ENCODE data around the gene NUDT17.

GRCh38 chr1:145868232-145868631 lies 22.8 kb downstream of the NUDT17 start:
- TF ChIP-seq EZH2 (IDR thresholded peaks at IDR 0.05; ENCODE audit: borderline replicate concordance, low read depth, low read length, severe bottlenecking) (no peak), CTCF (IDR thresholded peaks at IDR 0.05; ENCODE audit: borderline replicate concordance, extremely low read depth, low read length, poor library complexity, severe bottlenecking) (no peak)

Data from DND-41 (cell line).